ENCODE measurements around the gene PAPPA.

PAPPA gene

DNA sequence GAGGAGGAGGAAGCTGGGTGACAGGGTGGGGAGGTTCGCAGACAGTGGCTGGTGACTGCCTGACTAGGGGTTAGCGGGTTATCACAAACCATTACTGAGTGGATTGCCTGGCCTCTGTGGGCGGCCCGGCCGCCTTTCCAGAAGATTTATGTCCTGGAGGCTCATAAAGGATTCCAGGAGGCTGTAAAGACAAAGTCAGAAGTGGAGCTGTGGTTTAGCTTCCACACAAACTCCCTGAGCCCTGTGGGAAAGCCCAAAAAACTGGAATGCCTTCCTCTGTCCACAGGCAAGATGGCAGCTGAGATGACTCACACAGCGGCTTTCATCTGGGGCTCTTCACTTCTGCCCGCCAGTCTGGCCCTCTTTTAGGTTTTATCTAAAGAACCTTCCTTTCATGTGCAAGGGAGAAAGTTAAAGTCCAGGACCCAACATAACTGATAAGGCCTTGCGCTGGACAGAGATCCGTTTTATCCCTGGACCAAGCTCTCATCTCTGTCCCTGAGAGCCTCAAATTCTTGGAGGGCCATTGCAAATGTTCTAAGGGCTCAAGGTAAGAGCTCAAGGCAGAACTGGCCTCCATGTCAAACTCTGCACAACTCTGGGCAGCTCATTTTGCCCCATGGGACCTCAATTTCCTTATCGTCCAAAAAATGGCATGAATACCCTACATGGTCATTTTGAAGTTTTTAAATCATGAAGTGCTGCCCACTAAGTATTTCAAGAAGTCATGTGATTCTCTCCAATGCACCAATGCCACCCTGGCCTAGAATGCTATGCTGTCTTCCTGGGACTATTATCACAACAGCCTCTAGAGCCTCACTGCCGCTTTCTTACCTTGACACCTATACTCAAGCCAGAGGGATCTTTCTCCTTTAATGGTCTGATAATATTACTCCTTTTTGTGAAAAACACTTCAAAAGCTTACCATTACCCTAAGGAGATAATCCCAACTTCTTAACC lies 284.1 kb downstream of the PAPPA start:
- DNase-seq: no peak

DNA sequence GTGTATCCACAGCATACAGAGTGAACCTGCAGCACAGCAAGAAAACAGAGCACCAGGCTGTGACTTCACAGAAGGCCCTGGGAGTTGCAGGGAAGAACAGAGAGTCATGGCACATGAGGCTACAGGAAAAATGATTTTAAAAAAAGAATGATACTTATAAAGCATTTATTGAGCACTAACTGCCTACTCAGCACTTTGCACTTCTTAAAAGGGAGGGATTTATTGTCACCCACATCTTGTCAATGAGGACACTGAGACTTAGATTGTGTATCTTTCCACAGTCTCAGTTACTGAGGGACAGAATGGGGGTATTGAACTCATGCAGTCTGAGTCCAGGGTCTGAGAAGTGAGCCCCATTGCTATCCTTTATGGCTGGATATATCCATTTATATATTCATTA lies 288.9 kb downstream of the PAPPA start:
- DNase-seq: no peak

DNA sequence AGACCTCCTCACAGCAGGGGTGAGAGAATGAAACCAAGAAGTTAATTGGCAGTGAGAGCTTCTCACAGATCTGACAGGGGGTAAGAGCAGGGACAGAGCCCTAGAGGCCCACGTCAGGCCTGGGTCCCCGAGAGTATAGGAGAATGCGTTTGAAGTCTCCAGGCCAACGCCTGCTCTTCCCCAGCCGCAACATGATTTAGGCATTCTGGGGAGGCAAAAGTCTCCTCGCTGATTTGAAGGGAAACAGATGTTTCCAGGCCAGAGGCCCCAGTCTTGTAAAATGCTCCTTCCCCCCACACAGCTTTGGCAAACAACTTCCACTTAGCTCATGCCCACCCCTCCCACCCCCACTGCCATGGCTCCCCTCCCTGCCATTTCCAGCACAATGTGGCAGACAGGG lies 294.3 kb downstream of the PAPPA start:
- DNase-seq: no peak

DNA sequence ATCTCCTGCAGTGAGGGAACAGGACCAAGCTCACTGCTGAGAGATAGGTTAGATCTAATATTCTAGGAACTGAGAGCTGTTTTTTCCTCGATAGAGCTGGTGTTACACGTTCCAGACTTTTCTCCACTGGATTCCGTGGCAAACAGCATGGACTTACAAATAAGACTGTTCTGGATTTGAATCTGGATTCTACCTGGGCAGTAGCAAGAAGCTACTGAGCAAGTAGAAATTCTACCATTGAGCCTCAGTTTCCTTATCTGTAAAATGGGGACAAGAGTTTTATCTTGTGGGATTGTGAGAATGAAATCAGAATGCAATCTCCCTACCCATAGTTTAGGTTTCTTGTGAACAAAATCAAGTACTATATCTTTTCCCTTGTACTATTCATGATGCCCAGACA lies 294.8 kb downstream of the PAPPA start:
- DNase-seq: no peak

DNA sequence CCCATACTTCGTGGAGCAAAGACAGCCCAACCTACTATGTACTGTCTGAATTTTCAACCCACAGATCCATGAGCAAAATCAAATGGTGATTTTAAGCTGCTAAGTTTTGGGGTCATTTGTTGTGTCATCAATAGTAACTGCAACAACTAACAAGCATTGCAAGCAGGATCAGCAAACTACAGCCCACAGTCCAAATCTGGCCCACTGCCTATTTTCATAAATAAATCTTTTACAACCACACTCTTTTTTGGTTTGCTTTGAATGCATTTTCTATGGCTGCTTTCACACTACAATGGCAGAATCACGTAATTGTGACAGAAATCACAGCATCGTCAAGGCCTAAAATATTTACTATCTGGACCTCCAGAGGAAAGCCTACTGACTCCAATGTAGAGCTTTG lies 296.4 kb downstream of the PAPPA start:
- DNase-seq: no peak

DNA sequence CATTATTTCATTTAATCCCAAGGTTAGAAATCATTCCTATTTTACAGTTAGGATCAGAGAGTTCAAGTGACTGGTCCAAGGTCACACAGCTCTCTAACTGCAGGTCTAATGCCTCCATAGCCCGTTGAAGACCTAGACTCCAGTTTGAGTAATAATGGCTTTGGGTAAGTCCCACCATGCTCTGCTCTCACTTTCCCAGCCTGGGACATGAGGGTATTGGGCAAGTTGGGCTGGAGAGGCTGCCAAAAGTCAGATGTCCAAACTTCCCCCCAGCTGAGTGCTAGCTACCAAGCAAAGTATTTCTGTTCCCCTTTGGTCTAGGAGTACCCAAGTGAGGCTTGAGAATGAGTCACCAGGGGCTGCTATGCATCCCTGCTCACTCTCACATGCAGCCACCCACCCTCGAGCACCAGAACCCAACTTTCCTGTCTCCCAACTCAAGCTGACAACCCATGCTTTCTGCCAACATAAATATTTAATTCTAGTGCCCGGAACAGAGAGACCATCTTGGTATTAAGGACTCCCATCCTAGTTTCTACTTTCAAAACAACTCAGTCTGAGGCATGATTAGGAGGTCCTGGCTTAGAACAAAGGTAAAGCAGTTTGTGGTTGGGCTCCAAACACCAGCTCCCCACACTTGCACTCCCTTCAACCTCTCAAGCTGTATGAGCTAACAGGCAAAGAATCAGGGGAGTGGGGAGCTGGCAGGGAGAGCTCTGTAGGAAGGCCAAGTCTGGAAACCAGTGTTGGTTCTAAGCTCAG lies 297.0 kb downstream of the PAPPA start:
- no peak for DNase-seq

DNA sequence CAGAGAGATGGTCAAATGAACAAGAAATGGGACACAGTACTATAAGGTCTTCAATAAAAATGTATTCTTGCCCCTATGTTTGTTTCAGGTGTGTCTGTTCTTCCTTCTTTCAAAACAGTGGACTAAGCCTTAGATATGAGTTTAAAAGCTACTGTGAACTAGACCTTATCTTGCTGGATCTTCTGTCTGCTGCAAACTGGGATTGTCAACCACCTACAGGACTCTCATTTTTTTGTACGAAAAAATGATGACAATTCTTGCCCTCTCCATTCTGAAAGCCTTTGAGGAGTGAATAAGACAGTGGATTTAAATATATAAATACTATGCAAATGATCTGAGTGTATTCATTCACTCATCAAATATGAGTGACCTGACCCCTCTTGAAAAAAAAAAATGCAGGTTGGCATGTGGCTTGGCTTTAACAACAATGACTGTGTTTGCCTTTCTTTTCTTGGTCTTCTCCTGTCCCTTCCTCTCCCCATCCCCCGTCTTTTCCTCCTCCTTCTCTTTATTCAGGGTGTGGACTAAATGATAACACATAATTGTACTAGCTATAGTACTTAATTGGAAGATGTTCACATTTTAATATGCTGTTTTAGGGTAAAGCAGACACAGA lies 298.0 kb downstream of the PAPPA start:
- no peak for DNase-seq
